AG04449 (cell line): ENCODE results near the gene ARID1B.

ENCODE experiments used
- CTCF ChIA-PET: fragments of 350-600 bp; formaldehyde crosslinking; extraction: SDS; loops from one replicate; lab custom pipeline; 2021; ENCODE audit warnings: antibody characterized with exemption; lab: Yijun Ruan, JAX
- POLR2A ChIA-PET: fragments of 400-600, 350-600 bp; formaldehyde crosslinking; extraction: SDS; loops from one replicate; lab custom pipeline; 2020; ENCODE audit warnings: antibody characterized with exemption, inconsistent platforms; lab: Yijun Ruan, JAX
- DNase-seq: peaks from one replicate; pipeline ENCODE4 v3.0.0-alpha.2; 2010; ENCODE audit warnings: low read depth, low spot score
- H3K4me3 ChIP-seq: 2 replicates; pipeline ENCODE4 v1.5.1; 2011; ENCODE audit warnings: low read depth, mild to moderate bottlenecking, control low read depth, low read length
- CTCF ChIP-seq: IDR thresholded peaks from one replicate; pipeline ENCODE4 v1.5.1; 2011; ENCODE audit warnings: mild to moderate bottlenecking, moderate library complexity, low read length, control low read depth, inconsistent platforms; ENCODE audit not compliant: insufficient read depth; ENCODE audit errors: missing control alignments

The ARID1B gene

GRCh38 chr6:156914181-156914580 is 137.0 kb downstream of the ARID1B start:
- H3K4me3 ChIP-seq: no peak overlapping the region
- no peak for TF ChIP-seq CTCF
- no peak for DNase-seq
- ChIA-PET POLR2A (no interaction called here), CTCF (no interaction called here)

GRCh38 chr6:156916130-156916801 is 139.1 kb downstream of the ARID1B start:
- no peak for DNase-seq
- ChIA-PET CTCF (no interaction called here), POLR2A (no interaction called here)
- TF ChIP-seq CTCF: no peak
- H3K4me3 ChIP-seq: no peak overlapping the region

DNA sequence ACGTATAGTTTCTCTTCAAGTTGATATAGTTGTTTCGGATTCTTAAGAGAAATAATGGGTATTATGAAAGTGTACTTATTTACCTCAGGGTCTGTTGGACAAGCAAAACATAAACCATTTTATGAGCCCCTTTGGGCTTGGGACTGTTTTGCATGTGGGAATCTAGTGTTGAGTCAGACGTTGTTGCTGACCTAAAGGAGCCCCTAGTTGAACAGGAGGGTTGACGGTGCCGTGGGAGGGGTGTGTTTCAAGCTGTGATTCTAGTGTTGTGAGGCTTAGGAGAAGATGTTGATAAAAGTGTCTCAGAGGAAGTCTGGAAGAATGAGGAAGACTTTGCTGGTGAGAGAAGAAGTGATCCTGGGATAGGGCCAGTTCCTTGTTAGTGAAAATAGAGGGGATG is 140.0 kb downstream of the ARID1B start:
- POLR2A ChIA-PET: no interaction called here
- CTCF ChIA-PET: no interaction called here
- H3K4me3 ChIP-seq: no peak overlapping the region
- DNase-seq: no peak
- no peak for TF ChIP-seq CTCF

GRCh38 chr6:156918647-156919046 is 141.5 kb downstream of the ARID1B start:
- no peak overlapping the region for H3K4me3 ChIP-seq
- DNase-seq: no peak
- CTCF ChIA-PET: interaction anchor here (1.1 kb wide), 1 partner anchor 30 kb away, joined by 4 read pairs; no protein-coding TSS in a partner anchor
- POLR2A ChIA-PET: no interaction called here
- no peak for TF ChIP-seq CTCF

DNA sequence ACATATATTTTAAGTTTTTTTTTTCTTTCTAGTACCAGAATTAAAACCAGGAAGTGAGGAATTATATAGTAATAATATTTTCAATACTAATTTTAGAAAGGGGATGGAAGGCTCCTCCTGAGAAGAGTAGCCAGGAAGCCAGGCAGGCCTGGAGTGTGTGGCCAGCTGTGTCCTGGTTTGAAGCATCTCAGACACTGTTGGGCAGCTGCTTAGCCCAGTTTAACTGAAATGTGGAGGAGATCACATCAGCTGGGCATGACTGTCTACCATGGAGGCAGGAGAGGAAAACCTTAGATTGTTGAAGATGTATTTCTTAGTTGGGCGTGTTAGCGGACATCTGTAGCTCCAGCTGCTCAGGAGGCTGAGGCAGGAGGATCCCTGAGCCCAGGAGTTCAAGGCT is 142.2 kb downstream of the ARID1B start:
- DNase-seq: no peak
- ChIA-PET POLR2A (no interaction called here), CTCF (interaction anchor here (1.1 kb wide), 1 partner anchor 30 kb away, joined by 4 read pairs; no protein-coding TSS in a partner anchor)
- no peak for TF ChIP-seq CTCF
- H3K4me3 ChIP-seq: no peak overlapping the region

- DNase-seq: no peak
- ChIA-PET CTCF (no interaction called here), POLR2A (no interaction called here)
- no peak overlapping the region for H3K4me3 ChIP-seq
- no peak for TF ChIP-seq CTCF
Observed at GRCh38 chr6:156919814-156920369, 142.7 kb downstream of the ARID1B start.
